DND-41 (cell line): ENCODE results near the gene VMO1.

Experiments
- ATAC-seq: fragments of 200-7000 bp; cut with Tn5 transposase; 3 replicates; pipeline ENCODE4 v1.9.1; 2021; ENCODE audit warnings: low read depth; ENCODE audit not compliant: insufficient read depth
- DNase-seq: peaks from one replicate; pipeline ENCODE4 v3.0.0-alpha.2; 2020
- H2AFZ ChIP-seq: 2 replicates; pipeline ENCODE4 v1.6.0; 2012; ENCODE audit warnings: low read depth, low read length
- H3K27ac ChIP-seq: 2 replicates; pipeline ENCODE4 v1.5.1; 2012; ENCODE audit warnings: low read length, inconsistent platforms
- H3K27me3 ChIP-seq: fragments of 200-600 bp; sonication (generic); 2 replicates; pipeline ENCODE4 v1.6.0; 2012; ENCODE audit warnings: low read length, mild to moderate bottlenecking, inconsistent platforms; ENCODE audit not compliant: insufficient read depth, poor library complexity
- H3K36me3 ChIP-seq: 2 replicates; pipeline ENCODE4 v1.5.1; 2012; ENCODE audit warnings: low read length, inconsistent platforms; ENCODE audit not compliant: insufficient read depth
- H3K4me1 ChIP-seq: 2 replicates; pipeline ENCODE4 v1.5.1; 2012; ENCODE audit warnings: mild to moderate bottlenecking, low read length; ENCODE audit not compliant: insufficient read depth
- H3K4me2 ChIP-seq: 2 replicates; pipeline ENCODE4 v1.6.0; 2012; ENCODE audit warnings: mild to moderate bottlenecking, moderate library complexity, low read length, inconsistent platforms; ENCODE audit not compliant: insufficient read depth
- H3K4me3 ChIP-seq, 2 experiments: fragments of 200-600 bp in 1 of 2; shearing (Covaris generic) in 1 of 2; 2 replicates each; pipeline ENCODE4 v1.5.1; 2012 to 2016; ENCODE audit warnings: inconsistent platforms in 2 of 2, low read length in 2 of 2, mild to moderate bottlenecking in 2 of 2, low read depth in 1 of 2, moderate library complexity in 1 of 2
- H3K79me2 ChIP-seq: 2 replicates; pipeline ENCODE4 v1.6.0; 2012; ENCODE audit warnings: low read length, inconsistent platforms; ENCODE audit not compliant: insufficient read depth
- H3K9ac ChIP-seq: 2 replicates; pipeline ENCODE4 v1.6.0; 2012; ENCODE audit warnings: low read depth, mild to moderate bottlenecking, inconsistent platforms, low read length, moderate library complexity
- H3K9me3 ChIP-seq: 2 replicates; pipeline ENCODE4 v1.5.1; 2012; ENCODE audit warnings: low read length, moderate library complexity, mild to moderate bottlenecking, inconsistent platforms; ENCODE audit not compliant: insufficient read depth, severe bottlenecking
- H4K20me1 ChIP-seq: 2 replicates; pipeline ENCODE4 v1.6.0; 2012; ENCODE audit warnings: low read length; ENCODE audit not compliant: insufficient read depth
- EZH2 ChIP-seq: IDR thresholded peaks from 3 replicates; pipeline ENCODE4 v1.6.1; 2012; ENCODE audit warnings: borderline replicate concordance, low read depth, mild to moderate bottlenecking, moderate library complexity, low read length, inconsistent platforms; ENCODE audit not compliant: severe bottlenecking
- TF ChIP-seq, protein P1 (sequence below): IDR thresholded peaks from 2 replicates; pipeline ENCODE4 v1.5.1; 2012; ENCODE audit warnings: borderline replicate concordance, low read length, moderate library complexity, mild to moderate bottlenecking; ENCODE audit not compliant: poor library complexity, severe bottlenecking; ENCODE audit errors: extremely low read depth

The VMO1 gene

DNA sequence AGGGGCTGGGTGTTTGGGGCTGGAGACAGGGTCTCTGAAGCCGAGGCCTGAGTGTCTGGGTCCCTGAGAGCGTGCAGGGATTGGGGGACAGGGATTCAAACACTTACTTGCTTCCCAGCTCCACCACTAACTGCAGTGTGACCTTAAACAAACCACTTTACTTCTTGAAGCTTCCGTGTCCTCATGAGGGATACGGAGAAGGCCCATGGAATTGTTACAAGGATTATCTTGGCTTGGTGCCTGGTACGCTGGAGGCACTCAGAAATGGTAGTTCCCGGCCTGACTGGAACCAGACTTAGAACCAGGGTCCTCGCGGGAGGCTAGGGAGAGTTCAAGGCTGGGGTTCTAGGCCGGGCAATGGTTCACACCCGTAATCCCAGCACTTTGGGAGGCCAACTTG is 43.5 kb downstream of the VMO1 start:
- H3K4me2 ChIP-seq: no peak overlapping the region
- H3K36me3 ChIP-seq: no peaks in the 10 kb centered on the region
- H2AFZ ChIP-seq: no peak overlapping the region
- TF ChIP-seq EZH2: no peak
- H3K27ac ChIP-seq: no peak overlapping the region
- peaks cover 4% of the 10 kb centered on the region; the same call in 1 of the 2 replicates for H4K20me1 ChIP-seq
- H3K79me2 ChIP-seq: no peaks in the 10 kb centered on the region
- H3K4me1 ChIP-seq: peaks cover 7% of the 10 kb centered on the region
- H3K9ac ChIP-seq: no peak overlapping the region
- no peak for DNase-seq
- no peaks in the 10 kb centered on the region for H3K9me3 ChIP-seq
- H3K27me3 ChIP-seq: peaks cover 46% of the 10 kb centered on the region
- no peak for ATAC-seq
- H3K4me3 ChIP-seq: no peak overlapping the region

DNA sequence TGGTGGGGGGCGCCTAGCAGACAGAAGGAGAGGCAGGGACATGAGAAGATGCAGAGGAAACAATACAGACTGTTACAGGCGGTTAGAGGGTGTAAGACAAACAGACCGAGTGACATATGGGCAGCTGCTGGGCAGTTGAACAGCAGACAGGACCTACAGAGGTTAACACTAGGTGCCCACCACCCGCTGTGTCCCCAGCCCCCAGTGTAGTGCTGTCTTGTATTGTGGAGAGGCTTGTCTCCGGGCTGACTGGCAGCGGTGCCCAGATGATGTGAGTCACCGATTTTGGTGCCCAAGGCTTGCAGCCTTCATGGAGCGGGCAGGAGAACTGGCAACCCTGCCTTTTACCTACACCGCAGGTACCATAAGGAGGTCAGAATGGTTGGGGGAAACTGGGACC is 44.0 kb downstream of the VMO1 start:
- Histone ChIP-seq H3K4me1 (peaks cover 7% of the 10 kb centered on the region), H3K9me3 (no peaks in the 10 kb centered on the region), H3K4me3 (no peak overlapping the region), H3K9ac (no peak overlapping the region), H3K79me2 (no peaks in the 10 kb centered on the region), H2AFZ (no peak overlapping the region), H3K4me2 (no peak overlapping the region), H3K27ac (no peak overlapping the region), H3K36me3 (no peaks in the 10 kb centered on the region), H3K27me3 (peaks cover 46% of the 10 kb centered on the region), H4K20me1 (peaks cover 4% of the 10 kb centered on the region; the same call in 1 of the 2 replicates)
- TF ChIP-seq EZH2: no peak
- TF ChIP-seq, protein P1, sequence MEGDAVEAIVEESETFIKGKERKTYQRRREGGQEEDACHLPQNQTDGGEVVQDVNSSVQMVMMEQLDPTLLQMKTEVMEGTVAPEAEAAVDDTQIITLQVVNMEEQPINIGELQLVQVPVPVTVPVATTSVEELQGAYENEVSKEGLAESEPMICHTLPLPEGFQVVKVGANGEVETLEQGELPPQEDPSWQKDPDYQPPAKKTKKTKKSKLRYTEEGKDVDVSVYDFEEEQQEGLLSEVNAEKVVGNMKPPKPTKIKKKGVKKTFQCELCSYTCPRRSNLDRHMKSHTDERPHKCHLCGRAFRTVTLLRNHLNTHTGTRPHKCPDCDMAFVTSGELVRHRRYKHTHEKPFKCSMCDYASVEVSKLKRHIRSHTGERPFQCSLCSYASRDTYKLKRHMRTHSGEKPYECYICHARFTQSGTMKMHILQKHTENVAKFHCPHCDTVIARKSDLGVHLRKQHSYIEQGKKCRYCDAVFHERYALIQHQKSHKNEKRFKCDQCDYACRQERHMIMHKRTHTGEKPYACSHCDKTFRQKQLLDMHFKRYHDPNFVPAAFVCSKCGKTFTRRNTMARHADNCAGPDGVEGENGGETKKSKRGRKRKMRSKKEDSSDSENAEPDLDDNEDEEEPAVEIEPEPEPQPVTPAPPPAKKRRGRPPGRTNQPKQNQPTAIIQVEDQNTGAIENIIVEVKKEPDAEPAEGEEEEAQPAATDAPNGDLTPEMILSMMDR: no peak
- DNase-seq (no peak), ATAC-seq (no peak)

DNA sequence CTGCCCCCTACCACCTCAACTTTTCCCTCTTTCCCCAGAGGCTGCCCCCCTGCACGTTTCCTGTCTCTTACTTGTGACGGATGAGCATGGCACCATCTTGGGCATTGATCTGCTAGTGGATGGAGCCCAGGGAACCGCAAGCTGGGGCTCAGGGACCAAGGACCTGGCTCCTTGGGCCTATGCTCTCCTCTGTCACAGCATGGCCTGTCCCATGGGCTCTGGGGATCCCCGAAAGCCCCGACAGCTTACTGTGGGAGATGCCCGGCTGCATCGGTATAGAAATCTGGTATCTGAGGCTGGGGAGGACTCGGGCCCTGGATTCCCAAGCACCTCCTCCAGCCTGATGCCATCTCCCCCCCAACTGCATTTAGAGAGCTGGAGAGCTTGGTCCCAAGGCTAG is 44.6 kb downstream of the VMO1 start:
- Histone ChIP-seq H3K79me2 (no peaks in the 10 kb centered on the region), H4K20me1 (peaks cover 4% of the 10 kb centered on the region; the same call in 1 of the 2 replicates), H3K4me1 (peaks cover 7% of the 10 kb centered on the region), H3K27ac (no peak overlapping the region), H2AFZ (no peak overlapping the region), H3K36me3 (no peaks in the 10 kb centered on the region), H3K4me3 (no peak overlapping the region), H3K9ac (no peak overlapping the region), H3K27me3 (peaks cover 46% of the 10 kb centered on the region), H3K4me2 (no peak overlapping the region), H3K9me3 (no peaks in the 10 kb centered on the region)
- no peak for ATAC-seq
- DNase-seq: no peak
- TF ChIP-seq, protein P1: no peak
- TF ChIP-seq EZH2: no peak

DNA sequence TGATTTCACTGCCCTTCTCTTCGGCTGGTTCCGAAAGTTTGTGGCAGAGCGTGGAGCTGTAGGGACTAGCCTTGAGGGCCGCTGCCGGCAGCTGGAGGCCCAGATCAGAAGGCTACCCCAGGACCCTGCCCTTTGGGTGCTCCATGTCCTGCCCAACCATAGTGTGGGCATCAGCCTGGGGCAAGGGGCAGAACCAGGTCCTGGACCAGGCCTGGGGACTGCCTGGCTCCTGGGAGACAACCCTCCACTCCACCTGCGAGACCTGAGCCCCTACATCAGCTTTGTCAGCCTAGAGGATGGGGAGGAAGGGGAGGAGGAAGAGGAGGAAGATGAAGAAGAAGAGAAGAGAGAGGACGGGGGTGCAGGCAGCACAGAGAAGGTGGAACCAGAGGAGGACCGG is 45.6 kb downstream of the VMO1 start:
- Histone ChIP-seq H3K27me3 (peaks cover 43% of the 10 kb centered on the region), H3K4me3 (no peak overlapping the region), H3K9me3 (no peaks in the 10 kb centered on the region), H3K4me1 (peaks cover 7% of the 10 kb centered on the region), H2AFZ (no peak overlapping the region), H3K27ac (no peak overlapping the region), H4K20me1 (peaks cover 4% of the 10 kb centered on the region; the same call in 1 of the 2 replicates), H3K9ac (no peak overlapping the region), H3K36me3 (no peaks in the 10 kb centered on the region), H3K79me2 (no peaks in the 10 kb centered on the region), H3K4me2 (no peak overlapping the region)
- no peak for DNase-seq
- no peak for ATAC-seq
- TF ChIP-seq, protein P1: no peak
- TF ChIP-seq EZH2: no peak
